CD4-positive, alpha-beta T cell treated with Interleukin-15 for 1 hour (primary cell): ENCODE data around the gene LMF1.
A peak's percentile ranks its signal among the peaks of the same experiment; 100 is the strongest.

Source experiments
- DNase-seq: peaks from one replicate; pipeline ENCODE4 v3.0.0-alpha.2; 2020

Gene LMF1

GRCh38 chr16:1002399-1003166 lies 31.8 kb upstream of the LMF1 start:
- DNase-seq, result no peak

- no peak for DNase-seq
Observed at GRCh38 chr16:1001096-1001495, 30.3 kb upstream of the LMF1 start.

- no peak for DNase-seq
Observed at GRCh38 chr16:1000608-1001007, 29.8 kb upstream of the LMF1 start.

- DNase-seq, result no peak
Observed at GRCh38 chr16:999677-1000076, 28.9 kb upstream of the LMF1 start.

- DNase-seq, result no peak
Observed at GRCh38 chr16:998615-999014, 27.8 kb upstream of the LMF1 start.

- DNase-seq, result no peak
Observed at GRCh38 chr16:998211-998610, 27.4 kb upstream of the LMF1 start.

- peak; percentile 57 for DNase-seq
Observed at GRCh38 chr16:997440-998051, 26.8 kb upstream of the LMF1 start.

- peak; percentile 51 for DNase-seq
Observed at GRCh38 chr16:996681-997080, 25.9 kb upstream of the LMF1 start.

- DNase-seq, result no peak
Observed at GRCh38 chr16:995783-996182, 25.0 kb upstream of the LMF1 start.

- no peak for DNase-seq
Observed at GRCh38 chr16:995087-995486, 24.3 kb upstream of the LMF1 start.

GRCh38 chr16:993731-994130 lies 22.9 kb upstream of the LMF1 start:
- no peak for DNase-seq

GRCh38 chr16:991773-992172 lies 21.0 kb upstream of the LMF1 start:
- DNase-seq, result no peak

GRCh38 chr16:991345-991744 lies 20.6 kb upstream of the LMF1 start:
- no peak for DNase-seq

- no peak for DNase-seq
Observed at GRCh38 chr16:990516-991291, 19.9 kb upstream of the LMF1 start.

- no peak for DNase-seq
Observed at GRCh38 chr16:989354-989814, 18.6 kb upstream of the LMF1 start.

- DNase-seq, result no peak
Observed at GRCh38 chr16:988471-989353, 17.9 kb upstream of the LMF1 start.

GRCh38 chr16:987906-988305 lies 17.1 kb upstream of the LMF1 start:
- DNase-seq, result no peak

- no peak for DNase-seq
Observed at GRCh38 chr16:986925-987582, 16.3 kb upstream of the LMF1 start.

- no peak for DNase-seq
Observed at GRCh38 chr16:986411-986810, 15.6 kb upstream of the LMF1 start.

GRCh38 chr16:985646-986400 lies 15.0 kb upstream of the LMF1 start:
- DNase-seq, result no peak
